Activated T-helper 17 cell treated with anti-CD3 and anti-CD28 coated beads, Interleukin-2, amount 50 U/mL, for 72 hours (primary cell): ENCODE results near the gene UQCRC2. TPM values are rescaled to one million over a fixed set of nuclear protein-coding genes. Genes with fewer than 3 reads are reported as not detected.
"Not testable (repeated sequence)": the region's sequence is repeated elsewhere in the genome, so short reads cannot be mapped to it uniquely, and the experiment has no call there.

Experiments
- ATAC-seq: fragments of 150-1000 bp; cut with Tn5 transposase; replicated peaks from 2 replicates; pipeline ENCODE4 v1.10.0; 2021; ENCODE audit warnings: mild to moderate bottlenecking, moderate library complexity
- H3K27ac Mint-ChIP-seq: one replicate; pipeline ENCODE4 v1.8.0; 2022; ENCODE audit warnings: mixed read lengths
- H3K27me3 Mint-ChIP-seq: one replicate; pipeline ENCODE4 v1.8.0; 2022; ENCODE audit warnings: mixed read lengths
- H3K36me3 Mint-ChIP-seq: one replicate; pipeline ENCODE4 v1.8.0; 2022; ENCODE audit warnings: low read depth, mild to moderate bottlenecking, mixed read lengths
- H3K4me1 Mint-ChIP-seq: one replicate; pipeline ENCODE4 v1.8.0; 2022; ENCODE audit warnings: mixed read lengths
- H3K4me3 Mint-ChIP-seq: one replicate; pipeline ENCODE4 v1.8.0; 2022; ENCODE audit warnings: mild to moderate bottlenecking, mixed read lengths
- H3K9me3 Mint-ChIP-seq: one replicate; pipeline ENCODE4 v1.8.0; 2022; ENCODE audit warnings: mixed read lengths
- total RNA-seq, 2 donors: library from RNA; stranded (reverse); gene quantifications; one replicate each; pipeline ENCODE4 v1.2.3, GENCODE V29; 2022

Gene UQCRC2
- total RNA-seq, 2 donors from 2014 or later, result 202 to 322 TPM

DNA sequence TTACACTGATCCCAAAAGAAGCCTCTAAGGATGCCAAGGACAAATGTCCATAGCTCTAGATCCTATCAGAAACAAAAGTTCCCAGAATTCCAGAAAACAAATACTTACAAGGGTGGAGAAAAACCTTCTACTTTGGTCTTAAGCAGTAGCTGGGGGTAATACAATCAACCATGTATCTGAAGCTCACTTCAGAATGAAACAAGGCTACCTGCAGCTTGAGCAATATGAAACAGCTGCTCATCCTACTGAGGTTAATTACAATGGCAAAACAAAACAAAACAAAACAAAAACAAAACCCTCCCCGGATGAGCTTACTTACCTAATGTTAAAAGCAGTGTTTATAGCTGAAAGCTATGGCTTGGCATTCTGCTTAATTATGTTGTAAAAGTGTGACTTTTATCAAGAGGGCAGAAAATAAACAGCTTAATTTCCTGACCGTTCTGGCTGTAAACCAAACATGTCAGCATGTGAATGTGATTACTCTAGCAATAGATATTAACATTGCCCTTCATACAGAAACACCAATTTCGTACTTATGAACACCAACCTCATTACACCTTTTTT, 37.3 kb downstream of the UQCRC2 start:
- Mint-ChIP-seq H3K36me3 (peaks cover 14% of the 10 kb centered on the region), H3K27me3 (no peaks in the 10 kb centered on the region), H3K27ac (peak overlapping the region; percentile 8), H3K4me3 (no peak overlapping the region), H3K4me1 (peaks cover 33% of the 10 kb centered on the region), H3K9me3 (no peaks in the 10 kb centered on the region)
- no peak for ATAC-seq

DNA sequence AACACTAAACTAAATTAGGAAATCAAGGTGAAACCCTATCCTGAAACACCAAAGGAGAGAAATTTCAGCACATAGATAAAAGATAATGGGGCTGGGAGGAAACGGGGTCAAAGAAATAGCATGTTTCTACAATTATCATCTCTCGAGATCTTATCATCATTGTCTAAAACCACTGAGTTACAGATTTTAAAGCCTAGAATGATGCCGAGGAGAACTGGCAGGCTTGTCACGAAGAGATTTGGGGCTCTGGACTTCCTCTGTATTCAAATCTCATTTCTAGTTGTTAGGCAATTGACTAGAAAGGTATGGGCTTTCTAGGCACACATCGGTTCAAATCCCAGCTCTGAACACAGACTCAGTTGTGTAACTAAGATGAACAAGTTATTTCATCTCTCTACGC, 38.5 kb downstream of the UQCRC2 start:
- no peaks in the 10 kb centered on the region for H3K9me3 Mint-ChIP-seq
- peak; percentile 19 for ATAC-seq
- H3K27me3 Mint-ChIP-seq, result no peaks in the 10 kb centered on the region

DNA sequence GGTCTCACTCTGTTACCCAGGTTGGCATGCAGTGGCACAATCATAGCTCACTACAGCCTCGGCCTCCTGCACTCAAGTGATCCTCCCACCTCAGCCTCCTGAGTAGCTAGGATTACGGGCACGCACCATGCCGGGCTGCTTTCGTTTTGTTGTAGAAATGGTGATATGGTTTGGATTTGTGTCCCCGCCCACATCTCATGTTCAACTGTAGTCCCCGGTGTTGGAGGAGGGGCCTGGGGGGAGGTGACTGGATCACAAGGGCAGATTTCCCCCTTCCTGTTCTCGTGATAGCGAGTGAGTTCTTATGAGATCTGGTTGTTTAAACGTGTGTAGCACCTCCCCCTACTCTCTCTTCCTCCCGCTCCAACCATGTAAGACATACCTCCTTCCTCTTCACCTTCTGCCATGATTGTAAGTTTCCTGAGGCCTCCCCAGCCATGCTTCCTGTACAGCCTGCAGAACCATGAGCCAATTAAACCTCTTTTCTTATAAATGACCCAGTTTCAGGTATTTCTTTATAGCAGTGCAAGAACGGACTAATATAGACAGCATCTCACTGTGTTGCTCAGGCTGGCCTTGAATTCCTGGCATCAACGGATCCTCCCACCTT, 41.8 kb downstream of the UQCRC2 start:
- Mint-ChIP-seq H3K27me3 (no peaks in the 10 kb centered on the region), H3K9me3 (no peaks in the 10 kb centered on the region), H3K27ac (peak overlapping the region; percentile 12), H3K36me3 (no peaks in the 10 kb centered on the region), H3K4me3 (no peak overlapping the region), H3K4me1 (peaks cover 24% of the 10 kb centered on the region)
- no peak for ATAC-seq

More for the DNA sequence above, 38.5 kb downstream of the UQCRC2 start:
- Mint-ChIP-seq H3K4me1 (peaks cover 31% of the 10 kb centered on the region), H3K27ac (peak overlapping the region; percentile 4), H3K36me3 (peaks cover 2% of the 10 kb centered on the region), H3K4me3 (no peak overlapping the region)

DNA sequence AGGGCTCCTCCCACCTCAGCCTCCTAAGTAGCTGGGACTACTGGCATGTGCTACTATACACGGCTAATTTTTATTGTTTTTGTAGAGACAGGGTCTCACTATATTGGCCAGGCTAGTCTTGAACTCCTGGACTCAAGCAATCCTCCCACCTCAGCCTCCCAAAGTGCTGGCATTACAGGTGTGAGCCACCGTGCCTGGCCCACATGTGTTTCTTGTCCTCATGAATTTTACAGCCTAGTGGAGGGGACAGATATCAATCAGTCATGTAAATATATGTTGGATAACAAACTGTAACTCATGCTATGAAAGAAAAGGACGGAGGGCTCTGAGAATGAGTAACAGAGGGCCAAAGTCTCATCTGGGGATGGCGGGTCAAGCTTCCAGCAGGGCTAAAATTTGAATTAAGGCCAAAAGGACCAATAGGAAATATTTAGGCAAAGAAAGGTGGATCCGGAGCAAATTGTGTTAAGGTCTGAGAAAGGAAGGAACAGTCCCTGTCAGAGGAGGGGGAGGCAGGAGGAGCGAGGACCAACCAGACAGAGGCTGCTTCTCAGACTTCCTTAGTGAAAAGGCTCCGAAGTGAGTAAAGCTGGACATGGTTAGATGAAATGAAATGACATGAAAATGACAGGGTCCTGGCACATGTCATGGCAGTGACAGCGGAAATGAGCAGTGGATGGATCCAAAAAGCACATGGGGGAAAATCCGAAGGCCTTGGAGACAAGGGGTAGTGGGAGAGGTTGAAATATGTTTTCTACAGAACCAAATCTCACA, 43.9 kb downstream of the UQCRC2 start:
- no peak for ATAC-seq

DNA sequence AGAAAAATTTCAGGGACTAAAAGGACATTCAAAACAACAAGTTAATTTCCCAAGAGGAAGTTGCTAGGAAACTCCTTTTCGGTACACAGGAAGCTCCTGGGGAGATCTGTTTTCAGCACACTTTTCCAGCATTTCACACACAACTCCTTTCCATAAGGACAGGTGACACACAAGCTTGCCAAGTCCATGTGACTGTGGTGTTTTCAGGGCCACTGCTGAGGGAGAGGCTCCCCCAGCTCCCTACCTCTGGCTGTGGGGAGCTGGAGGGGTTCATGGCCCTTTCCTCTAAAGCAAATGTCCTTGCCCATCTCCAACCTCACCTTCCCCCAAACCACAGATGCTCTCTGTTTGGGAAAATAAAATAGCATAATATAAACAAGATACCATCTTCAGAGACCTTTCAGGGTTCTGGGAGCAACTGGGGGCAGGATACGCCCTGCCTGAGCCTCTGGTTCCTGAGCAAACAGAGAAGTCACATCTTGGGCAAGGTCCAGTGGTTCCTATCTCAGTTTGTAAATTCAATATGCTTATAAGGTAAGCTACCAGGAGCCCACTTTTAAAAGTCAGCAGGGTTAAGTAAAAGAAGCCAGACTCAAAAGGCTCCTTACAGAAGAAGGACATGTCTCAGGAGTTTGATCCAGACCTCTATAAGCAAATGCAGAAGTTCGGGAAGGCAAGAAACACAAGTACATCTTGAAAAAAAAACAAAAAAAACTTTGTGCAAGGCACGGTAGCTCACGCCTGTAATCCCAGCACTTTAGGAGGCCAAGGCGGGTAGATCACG, 44.7 kb downstream of the UQCRC2 start:
- no peaks in the 10 kb centered on the region for H3K36me3 Mint-ChIP-seq

More for the DNA sequence above, 43.9 kb downstream of the UQCRC2 start:
- Mint-ChIP-seq H3K27ac (no peak overlapping the region), H3K27me3 (no peaks in the 10 kb centered on the region), H3K4me1 (peaks cover 16% of the 10 kb centered on the region), H3K36me3 (no peaks in the 10 kb centered on the region), H3K4me3 (no peak overlapping the region), H3K9me3 (no peaks in the 10 kb centered on the region)

DNA sequence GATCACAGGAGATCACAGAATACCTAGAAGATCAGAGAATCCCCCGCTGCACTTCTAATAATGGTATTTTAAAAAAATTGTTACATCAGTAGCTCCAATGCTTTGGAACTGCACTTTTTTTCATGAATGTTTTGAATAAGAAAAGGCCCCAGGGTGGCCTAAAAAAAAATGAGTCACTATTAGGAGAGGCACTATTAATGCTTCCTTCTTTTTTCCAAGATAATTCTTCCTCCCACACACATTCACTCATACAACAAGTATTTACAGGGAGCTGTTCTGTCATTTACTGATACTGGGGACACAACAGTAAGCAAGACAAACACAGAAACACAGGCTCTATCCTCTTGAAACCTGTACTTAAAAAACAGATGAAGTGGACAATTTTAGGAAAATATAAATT, 48.4 kb downstream of the UQCRC2 start:
- peak overlapping the region; percentile 34 for H3K4me3 Mint-ChIP-seq
- no peaks in the 10 kb centered on the region for H3K36me3 Mint-ChIP-seq
- no peaks in the 10 kb centered on the region for H3K9me3 Mint-ChIP-seq
- H3K27me3 Mint-ChIP-seq, result no peaks in the 10 kb centered on the region
- ATAC-seq, result no peak
- H3K27ac Mint-ChIP-seq, result no peak overlapping the region
- H3K4me1 Mint-ChIP-seq, result peaks cover 6% of the 10 kb centered on the region

More for the DNA sequence above, 44.7 kb downstream of the UQCRC2 start:
- no peak overlapping the region for H3K27ac Mint-ChIP-seq
- no peaks in the 10 kb centered on the region for H3K9me3 Mint-ChIP-seq
- H3K4me1 Mint-ChIP-seq, result peaks cover 13% of the 10 kb centered on the region
- H3K27me3 Mint-ChIP-seq, result no peaks in the 10 kb centered on the region
- ATAC-seq, result no peak
- no peak overlapping the region for H3K4me3 Mint-ChIP-seq

DNA sequence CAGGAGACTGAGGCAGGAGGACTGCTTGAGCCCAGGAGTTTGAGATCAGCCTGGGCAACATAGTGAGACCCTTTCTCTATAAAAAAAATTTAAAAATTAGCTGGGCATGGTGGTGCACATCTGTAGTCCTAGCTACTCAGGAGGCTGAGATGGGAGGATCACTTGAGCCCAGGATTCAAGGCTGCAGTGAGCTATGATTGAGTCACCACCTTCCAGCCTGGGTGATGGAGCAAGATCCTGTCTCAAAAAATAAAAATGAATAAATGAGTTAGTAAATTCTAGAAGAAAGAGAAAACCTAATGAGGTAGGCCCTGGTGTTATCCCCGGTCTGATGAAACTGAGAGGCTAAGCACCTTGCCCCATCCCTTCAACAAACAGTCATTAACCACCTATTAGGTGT, 48.9 kb downstream of the UQCRC2 start:
- H3K27me3 Mint-ChIP-seq, H3K4me1 Mint-ChIP-seq, ATAC-seq, H3K9me3 Mint-ChIP-seq, H3K4me3 Mint-ChIP-seq, H3K27ac Mint-ChIP-seq, H3K36me3 Mint-ChIP-seq: not testable (repeated sequence)

DNA sequence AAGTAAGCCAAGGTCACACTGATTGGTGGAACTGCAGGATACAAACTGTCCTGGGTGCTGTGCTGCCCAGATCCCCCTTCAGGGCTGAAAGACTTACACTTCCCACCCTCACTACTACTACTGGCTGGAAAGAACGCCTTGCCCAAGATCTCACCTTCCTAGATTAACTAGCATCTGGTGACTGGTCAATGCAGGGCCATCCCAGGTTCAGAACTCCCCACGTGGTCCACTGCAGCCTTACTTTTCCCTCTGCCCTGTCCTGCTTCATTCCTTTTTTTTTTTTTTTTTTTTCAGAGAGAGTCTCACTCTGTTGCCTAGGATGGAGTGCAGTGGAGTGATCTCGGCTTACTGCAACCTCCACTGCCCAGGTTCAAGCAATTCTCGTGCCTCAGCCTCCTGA, 50.0 kb downstream of the UQCRC2 start:
- Mint-ChIP-seq H3K36me3 (no peaks in the 10 kb centered on the region), H3K4me1 (peaks cover 14% of the 10 kb centered on the region), H3K9me3 (no peaks in the 10 kb centered on the region), H3K27me3 (no peaks in the 10 kb centered on the region), H3K27ac (no peak overlapping the region), H3K4me3 (no peak overlapping the region)
- ATAC-seq, result no peak

DNA sequence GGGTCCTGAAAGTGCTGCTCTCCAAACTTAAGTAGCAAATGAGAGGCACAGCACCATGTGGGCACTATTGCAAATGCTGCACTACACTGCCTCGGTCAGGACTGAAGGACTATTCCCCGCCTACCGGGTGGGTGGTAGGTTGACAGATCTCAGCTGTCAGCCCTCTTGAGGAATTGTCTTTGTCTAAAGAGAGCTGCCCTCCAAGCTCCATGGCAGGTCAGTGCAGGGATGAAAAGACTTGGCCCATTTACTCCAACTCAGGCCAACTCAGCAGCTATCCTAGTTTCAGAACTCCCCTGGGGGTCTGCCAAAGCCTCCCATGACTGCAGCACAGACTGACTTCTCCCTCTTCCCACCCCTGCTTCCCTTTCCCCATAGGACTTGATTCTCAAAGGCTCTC, 51.2 kb downstream of the UQCRC2 start:
- H3K4me3 Mint-ChIP-seq, result no peak overlapping the region
- H3K4me1 Mint-ChIP-seq, result peaks cover 14% of the 10 kb centered on the region
- no peaks in the 10 kb centered on the region for H3K9me3 Mint-ChIP-seq
- H3K27ac Mint-ChIP-seq, result no peak overlapping the region
- no peaks in the 10 kb centered on the region for H3K36me3 Mint-ChIP-seq
- ATAC-seq, result no peak
- H3K27me3 Mint-ChIP-seq, result no peaks in the 10 kb centered on the region

DNA sequence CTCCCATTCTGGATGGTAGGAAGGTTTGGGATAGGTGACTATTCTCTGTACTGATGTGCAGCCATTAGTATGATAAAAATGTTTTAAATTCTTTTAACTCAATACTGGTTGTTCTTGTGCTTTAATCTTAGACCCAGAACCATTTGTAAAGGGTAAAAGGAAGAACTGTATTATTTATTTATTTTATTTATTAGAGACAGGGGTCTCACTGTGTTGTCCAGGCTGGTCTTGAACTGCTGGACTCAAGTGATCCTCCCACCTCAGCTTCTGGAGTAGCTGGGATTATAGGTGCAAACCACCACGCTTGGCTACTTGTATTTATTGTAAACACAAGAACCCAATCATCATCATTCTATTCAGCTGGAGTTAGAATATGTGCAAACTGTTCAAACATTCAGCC, 52.6 kb downstream of the UQCRC2 start:
- H3K4me3 Mint-ChIP-seq, result no peak overlapping the region
- H3K27ac Mint-ChIP-seq, result no peak overlapping the region
- H3K4me1 Mint-ChIP-seq, result peaks cover 22% of the 10 kb centered on the region
- no peaks in the 10 kb centered on the region for H3K9me3 Mint-ChIP-seq
- no peaks in the 10 kb centered on the region for H3K36me3 Mint-ChIP-seq
- no peaks in the 10 kb centered on the region for H3K27me3 Mint-ChIP-seq
- ATAC-seq, result no peak

DNA sequence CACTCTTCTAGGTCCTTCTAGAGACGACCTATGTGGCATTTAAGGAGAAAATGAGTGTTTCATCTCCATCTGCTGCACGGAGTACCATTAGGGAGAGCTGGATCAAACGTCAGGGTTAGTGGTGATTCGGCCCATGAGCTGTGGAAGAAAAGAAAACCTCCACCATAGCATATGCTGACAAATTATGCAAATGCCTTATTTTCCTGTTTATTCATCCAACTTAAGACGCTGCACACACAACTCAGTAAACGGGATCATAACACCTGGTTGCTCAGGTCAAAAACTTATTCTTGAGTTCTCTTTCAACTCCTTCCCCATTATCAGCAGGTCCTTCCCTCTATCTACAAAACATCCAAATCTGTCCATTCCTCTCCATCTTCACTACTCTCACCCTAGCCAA, 53.5 kb downstream of the UQCRC2 start:
- Mint-ChIP-seq H3K27me3 (no peaks in the 10 kb centered on the region), H3K27ac (peak overlapping the region; percentile 89), H3K4me1 (peaks cover 20% of the 10 kb centered on the region), H3K4me3 (peak overlapping the region; percentile 94), H3K36me3 (no peaks in the 10 kb centered on the region), H3K9me3 (no peaks in the 10 kb centered on the region)
- ATAC-seq, result no peak

DNA sequence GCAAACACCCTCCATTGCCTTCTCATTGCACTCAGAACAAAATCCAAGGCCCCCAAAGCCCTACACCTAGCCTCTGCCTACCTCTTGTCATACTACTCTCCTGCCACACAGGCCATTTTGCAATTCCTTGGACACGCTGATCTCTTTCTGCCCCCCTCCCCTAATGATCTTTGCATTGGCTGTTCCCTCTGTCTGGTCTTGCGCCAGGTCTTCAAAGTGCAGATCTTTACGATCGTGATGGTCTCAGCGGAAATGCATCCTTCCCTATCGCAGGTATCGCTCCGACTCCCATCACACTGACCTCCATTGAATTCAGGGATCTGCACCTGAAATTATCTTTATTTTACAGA, 54.0 kb downstream of the UQCRC2 start:
- no peaks in the 10 kb centered on the region for H3K36me3 Mint-ChIP-seq
- peak overlapping the region; percentile 94 for H3K4me3 Mint-ChIP-seq
- H3K27ac Mint-ChIP-seq, result peak overlapping the region; percentile 89
- no peaks in the 10 kb centered on the region for H3K27me3 Mint-ChIP-seq
- peaks cover 20% of the 10 kb centered on the region for H3K4me1 Mint-ChIP-seq
- H3K9me3 Mint-ChIP-seq, result no peaks in the 10 kb centered on the region
- no peak for ATAC-seq

DNA sequence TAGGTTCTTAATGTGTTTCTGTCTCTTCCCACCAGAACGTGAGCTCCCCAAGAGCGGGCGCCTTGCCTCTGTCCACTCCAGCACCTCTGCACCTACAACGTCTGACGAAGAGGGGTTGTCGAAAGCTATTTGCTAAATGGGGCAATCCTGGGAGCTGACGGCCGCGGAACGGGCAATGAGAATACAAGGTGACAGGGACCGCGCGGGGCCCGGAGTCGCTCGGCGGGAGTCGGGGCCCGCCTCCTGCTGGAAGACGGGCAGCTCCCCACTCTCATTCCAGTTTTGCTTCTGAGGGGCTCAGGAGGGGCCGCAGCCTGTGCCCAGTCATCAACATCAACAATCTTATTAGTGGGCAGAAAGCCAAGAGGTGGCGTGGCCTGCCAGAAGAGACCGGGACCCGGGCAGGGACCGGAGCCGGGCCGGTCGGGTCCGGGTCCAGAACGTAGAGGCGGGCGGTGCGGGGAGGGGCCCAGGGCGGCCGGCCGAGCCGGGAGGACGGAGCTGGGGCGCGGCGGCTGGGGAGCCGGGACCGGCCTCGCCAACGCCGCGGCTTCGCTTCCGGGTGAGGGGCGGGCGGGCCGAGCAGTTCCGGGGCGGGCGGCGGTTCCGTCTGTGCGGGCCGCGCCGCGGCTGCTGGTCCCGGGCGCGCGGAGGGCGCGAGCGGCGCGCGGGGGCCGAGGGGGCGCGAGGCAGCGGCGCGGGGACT, 54.5 kb downstream of the UQCRC2 start, which contains the start of gene MOSMO:
Gene MOSMO (plus strand): TSS at position 603 of the 706 bp plus-strand sequence. CDS start 191 bp downstream, outside the sequence.
- Mint-ChIP-seq H3K36me3 (no peaks in the 10 kb centered on the region), H3K27me3 (no peaks in the 10 kb centered on the region), H3K4me3 (peak within 1 kb of the TSS; percentile 94), H3K4me1 (peaks cover 25% of the 10 kb centered on the region), H3K9me3 (no peaks in the 10 kb centered on the region), H3K27ac (peak within 1 kb of the TSS; percentile 89)
- peak; percentile 96 for ATAC-seq
